NCI-H2196 treated with DMSO at 0.1 percent for 48 hours (cell line): ENCODE results near the gene ICA1L.
A peak's percentile ranks its signal among the peaks of the same experiment; 100 is the strongest.
"Not testable (repeated sequence)": the region's sequence is repeated elsewhere in the genome, so short reads cannot be mapped to it uniquely, and the experiment has no call there.

Experiments used
- DNase-seq: peaks from one replicate; lab custom pipeline; 2025; ENCODE audit not compliant: unreplicated experiment; lab: John Stamatoyannopoulos, UW

Gene ICA1L

DNA sequence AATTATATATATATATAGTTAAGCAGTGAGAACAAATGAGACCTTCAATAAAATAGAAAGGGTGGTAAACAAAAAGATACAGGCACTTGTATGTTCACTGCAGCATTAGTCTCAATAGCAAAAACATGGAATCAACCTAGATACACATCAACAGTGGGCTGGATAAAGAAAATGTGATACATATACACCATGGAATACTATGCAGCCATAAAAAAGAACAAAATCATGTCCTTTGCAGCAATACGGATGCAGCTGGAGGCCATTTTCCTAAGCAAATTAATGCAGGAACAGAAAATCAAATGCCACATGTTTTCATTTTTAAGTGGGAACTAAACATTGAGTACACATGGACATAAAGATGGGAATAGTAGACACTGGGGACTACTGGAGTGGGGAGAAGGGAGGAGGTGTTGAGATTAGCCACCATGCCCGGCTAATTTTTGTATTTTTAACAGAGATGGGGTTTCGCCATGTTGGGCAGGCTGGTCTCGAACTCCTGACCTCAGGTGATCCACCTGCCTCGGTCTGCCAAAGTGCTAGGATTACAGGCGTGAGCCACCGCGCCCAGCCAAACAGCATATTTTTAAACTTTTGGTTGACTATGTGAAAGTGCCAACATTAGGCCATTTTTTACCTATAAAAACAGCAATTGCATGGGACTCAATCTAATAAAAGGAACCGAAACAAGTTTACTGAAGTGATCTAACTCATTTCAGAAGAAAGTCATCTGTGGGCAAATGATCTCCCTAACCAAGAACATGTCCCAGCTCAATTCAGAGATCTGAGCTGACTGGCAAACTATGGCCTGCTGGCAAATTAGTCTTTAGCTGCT, 23.7 kb downstream of the ICA1L start:
- no peak for DNase-seq

DNA sequence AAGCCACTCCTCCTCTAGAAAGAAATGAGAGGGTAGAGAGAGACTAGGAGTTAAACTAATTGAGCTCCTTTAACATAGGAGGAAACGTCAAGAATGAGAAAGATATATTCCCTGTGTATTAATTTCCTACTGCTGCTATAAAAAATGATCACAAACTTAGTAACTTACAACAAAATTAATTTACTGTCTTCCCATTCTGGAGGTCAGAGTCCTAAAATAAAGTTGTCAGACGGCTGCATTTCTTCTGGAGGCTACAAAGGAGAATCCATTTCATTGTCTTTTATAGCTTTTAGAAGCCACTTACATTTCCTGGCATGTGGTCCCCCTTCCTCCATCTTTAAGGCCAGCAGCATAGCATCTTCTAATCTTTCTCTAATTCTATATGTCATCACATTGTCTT, 26.9 kb downstream of the ICA1L start:
- no peak for DNase-seq

DNA sequence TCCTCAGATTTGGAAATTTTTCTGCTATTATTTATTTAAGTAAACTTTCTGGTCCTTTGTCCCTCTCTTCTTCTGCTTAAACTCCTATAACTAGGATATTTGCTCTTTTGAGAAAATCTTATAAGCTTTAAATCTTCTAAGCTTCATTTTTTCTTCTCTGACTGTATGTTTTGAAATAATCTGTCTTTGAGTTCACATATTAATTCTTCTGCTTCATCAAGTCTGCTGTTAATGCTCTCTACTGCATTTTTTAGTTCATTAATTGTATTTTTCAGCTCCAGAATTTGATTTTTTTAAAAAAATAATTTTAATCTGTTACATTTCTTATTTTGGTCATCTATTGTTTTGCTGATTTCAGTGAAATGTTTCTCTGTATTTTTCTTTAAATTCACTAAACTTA, 28.9 kb downstream of the ICA1L start:
- no peak for DNase-seq

DNA sequence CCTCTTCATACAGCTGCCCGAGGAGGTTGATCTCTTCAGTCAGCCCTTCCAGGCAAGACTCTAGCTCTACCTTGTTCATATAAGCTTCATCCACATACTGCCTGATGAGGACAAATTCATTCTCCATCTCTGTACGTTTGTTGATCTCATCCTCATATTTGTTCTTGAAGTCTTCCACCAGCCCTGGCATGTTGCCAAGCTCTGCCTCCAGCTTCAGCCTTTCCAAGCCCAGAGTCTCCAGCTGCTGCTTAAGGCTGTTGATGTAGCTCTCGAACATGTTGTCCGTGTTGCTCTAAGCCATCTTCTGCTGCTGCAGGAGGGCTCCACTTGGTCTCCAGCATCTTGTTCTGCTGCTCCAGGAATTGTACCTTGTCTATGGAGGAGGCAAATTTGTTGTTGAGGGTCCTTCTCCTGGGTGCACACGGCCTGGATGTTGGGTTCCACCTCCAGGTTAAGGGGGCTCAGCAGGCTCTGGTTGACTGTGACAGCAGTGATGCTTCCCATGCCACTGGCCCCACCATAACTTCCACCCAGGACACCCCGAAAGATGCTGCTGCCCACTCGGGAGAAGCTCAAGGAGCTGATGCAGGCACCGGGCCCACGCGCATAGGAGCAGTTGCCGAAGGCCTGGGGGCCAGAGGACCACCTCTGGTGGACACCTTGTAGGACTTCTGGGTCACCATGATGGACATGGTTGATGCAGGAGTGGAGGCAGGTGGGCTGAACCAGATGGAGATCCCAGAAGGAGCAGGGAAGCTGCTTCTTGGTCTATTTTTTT, 30.3 kb downstream of the ICA1L start:
- DNase-seq: no peak

DNA sequence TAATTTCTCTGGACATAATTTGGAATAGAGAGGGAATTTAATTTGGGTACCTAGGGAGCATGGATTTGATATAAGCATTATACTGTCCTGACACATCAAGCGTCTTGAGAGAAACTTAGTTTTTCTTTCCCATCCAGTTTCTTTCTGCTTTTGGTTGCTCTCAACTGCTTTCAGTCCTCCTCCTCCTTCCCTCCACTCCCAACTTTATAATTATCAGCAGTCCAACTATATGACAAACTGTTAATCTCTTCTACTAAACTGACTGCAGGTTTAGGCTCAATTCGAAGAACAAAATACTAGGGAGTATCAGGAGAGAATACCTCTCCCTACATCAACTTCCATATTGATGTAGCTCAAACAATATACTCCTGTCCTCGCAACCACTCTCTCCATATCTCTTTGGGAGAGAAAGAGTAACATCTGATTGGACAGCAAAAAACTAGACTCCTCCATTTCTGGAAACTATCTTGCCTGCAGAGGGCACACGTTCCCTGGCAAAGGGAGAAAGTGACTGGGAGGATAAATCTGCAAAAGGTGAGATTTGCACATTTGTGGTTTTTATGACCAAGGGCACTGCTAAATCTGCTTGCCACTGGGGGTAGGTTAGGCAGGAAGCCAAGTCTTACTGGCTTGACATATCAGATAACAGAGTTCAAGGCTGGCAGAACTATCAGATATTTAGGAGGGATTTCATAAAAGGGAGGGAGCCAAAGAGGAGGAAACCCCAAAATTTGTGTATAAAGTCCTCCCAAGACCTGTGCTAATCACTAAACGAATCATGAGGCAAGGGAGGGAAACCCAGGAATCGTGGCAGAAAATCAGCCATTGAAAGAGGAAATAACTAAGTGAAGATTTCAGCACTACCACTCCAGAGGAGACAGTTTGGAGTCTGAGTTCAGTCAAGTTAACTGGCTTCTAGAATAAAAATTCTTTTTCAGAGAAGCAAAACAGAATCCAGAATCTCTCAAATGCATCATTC, 40.0 kb downstream of the ICA1L start:
- DNase-seq: peak; percentile 44

DNA sequence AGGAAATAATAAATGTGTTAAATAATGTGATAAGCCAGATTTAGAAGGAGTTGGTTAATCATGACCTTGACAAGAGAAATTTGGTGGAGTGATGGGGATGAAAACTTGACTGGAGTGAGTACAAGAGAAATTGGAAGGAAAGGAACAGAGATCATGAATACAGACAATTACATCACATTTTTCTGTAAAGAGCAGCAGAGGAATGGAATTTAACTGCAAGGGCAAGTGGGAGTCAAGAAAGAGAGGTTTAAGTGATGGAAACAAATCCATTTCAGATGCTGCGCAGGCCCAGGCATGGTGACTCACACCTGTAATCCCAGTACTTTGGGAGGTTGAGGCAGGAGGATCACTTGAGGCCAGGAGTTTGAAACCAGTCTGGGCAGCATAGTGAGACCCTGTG, 46.7 kb downstream of the ICA1L start:
- DNase-seq: no peak

DNA sequence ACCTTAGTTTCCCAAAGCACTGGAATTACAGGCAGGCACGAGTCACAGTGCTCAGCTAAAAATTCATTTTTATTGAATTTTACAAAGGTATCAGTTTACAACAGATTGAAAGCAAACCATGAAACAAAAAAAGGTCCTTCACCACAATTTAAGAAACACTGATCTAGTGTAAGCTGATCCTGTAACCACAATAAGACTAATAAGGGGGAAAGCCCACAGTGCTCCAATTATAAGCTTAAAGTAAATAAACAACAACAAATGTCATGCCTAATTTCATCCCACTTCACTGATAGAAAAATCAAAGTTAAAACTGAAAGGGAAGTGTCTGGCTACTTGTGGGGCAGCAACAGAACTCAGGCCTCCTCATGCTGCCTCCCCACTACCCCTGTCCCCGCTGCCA, 49.2 kb downstream of the ICA1L start:
- no peak for DNase-seq

DNA sequence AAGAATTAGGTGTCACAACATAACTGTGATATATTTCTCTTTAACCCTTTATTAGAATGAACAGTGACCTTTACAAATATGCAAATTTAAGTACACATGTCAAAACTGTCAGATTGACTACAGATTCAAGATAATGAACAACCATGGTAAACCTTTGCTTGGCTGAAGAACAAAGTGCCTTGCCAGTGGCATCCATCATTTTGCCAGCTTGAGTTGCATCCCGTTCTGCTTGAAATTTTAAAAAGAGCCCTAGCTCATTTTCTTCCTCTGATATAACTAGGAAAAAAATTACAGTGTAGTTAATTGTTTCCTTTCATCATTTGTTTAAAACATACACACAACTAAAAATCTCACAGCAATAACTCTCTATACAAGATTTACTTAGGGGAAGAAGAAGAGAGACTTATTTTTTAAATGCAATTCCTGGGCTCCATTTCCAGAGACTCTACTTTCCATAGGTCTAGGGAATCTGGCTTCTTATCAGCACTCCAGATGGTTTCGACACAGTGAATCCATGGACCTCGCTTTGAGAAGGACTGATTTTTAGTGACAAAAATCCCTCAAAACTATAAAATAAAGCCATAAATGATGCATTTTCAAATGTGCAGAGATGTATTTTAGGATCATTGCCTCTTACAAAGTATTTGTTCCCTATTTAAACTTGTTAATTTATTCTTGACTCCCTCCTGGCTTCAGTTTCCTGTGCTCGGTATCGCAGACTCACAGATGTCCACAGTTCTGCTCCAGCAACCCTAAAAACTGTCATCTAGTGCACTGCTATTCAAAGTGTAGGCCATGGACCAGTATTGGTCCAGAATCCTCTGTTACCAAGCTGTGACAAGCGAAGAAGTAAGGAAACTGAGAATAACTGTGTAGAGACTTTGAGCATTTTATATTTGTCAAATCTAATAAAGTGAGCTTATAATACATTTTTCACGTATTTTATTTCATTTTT, 50.1 kb downstream of the ICA1L start:
- no peak for DNase-seq

DNA sequence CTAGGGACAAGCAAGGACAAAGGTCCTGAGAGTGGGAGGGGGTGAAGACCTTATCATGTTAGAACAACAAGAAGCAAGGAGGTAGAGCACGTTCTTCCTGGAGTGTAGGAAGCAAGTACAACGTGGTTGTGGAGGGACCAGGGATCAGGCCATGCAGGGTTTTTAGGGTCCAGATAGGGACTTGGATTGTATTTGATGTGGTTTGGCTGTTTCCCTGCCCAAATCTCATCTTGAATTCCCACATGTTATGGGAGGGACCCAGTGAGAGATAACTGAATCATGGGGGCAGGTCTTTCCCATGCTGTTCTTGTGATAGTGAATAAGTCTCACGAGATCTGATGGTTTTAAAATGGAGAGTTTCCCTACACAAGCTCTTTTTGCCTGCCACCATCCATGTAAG, 53.2 kb downstream of the ICA1L start:
- DNase-seq: no peak

DNA sequence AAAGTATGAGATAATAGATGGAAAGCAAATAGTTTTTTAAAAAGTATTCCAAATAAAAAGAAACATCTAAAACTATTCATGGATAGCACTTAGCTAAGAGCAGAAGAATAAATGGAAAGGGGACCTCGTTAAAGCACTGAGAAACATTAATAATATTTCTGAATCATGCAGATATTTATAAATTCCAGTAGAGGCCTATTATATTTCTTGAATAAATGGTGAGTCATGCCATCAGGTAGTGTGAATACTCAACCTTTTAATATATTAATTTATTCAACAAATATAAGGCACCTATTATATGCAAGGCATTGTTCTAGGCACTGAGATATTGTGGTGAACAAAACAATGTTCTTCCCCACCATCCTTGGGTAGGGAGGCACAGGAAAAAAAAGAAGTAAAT, 53.8 kb downstream of the ICA1L start:
- no peak for DNase-seq

DNA sequence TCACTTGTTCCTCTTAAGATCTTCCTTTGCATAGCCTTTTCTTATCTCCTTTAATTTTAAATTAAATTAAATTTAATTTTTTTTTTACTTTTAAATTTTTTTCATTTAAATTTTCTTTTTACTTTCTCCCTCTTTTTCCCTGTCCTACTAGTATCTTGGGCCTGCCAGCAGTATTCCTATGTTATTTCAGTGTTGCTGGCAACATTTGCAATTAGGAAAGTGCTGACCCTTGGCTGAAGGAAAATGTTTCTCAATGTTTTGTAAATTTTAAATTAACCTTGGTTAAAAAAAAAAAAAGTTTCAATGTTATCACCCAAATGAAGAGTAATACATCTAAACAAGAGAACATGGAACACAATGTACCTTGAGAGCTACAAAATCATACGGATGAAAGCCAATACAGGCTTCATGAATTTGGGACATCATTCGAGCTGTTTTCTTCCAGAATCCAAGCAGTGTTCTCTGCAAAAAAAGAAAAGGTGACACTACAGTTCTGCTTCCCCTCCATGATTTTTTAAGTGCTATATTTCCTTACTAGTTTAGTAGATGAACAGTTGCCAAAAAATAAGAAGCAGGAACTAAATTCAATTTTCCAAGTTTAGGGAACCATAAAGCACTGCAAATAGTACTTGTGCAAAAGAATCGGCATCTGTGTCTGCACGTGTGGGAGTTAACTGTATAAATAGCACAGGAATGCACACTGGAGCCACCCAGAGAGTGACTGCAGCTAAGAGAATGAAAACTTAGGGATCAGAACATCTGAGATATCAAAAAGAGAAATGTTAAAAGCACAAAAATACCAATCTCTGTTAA, 55.8 kb downstream of the ICA1L start:
- no peak for DNase-seq

DNA sequence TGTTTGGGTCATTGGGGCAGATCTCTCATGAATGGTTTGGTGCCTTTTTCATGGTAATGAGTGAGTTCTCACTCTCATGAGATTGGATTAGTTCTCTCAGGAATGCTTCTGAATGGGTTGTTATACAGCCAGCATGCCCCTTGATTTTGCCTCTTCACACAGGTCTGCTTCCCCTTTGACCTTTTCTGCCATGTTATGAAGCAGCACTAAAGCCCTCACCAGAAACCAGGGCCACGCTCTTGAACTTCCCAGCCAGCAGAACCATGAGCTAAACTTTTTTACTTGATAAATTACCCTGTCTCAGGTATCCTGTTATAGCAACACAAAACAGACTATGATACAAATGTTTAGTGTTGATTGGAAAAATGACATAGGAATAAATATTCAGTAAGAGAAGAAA, 57.3 kb downstream of the ICA1L start:
- DNase-seq: no peak

DNA sequence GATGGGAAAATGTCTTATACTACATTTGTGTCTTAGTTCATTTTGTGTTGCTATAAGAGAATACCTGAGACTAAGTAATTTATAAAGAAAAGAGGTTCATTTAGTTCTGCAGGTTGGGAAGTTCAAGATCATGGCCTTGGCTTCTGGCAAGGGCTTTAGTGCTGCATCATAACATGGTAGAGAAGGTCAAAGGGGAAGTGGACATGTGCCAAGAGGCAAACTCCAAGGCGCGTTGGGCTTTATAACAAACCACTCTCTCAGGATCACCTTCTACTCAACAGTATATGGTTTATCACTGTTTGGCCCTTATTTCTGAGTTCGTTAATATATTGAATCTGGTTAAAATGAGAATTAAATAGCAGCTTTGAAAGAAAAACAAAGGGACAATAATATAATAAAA, 58.2 kb downstream of the ICA1L start:
- no peak for DNase-seq

DNA sequence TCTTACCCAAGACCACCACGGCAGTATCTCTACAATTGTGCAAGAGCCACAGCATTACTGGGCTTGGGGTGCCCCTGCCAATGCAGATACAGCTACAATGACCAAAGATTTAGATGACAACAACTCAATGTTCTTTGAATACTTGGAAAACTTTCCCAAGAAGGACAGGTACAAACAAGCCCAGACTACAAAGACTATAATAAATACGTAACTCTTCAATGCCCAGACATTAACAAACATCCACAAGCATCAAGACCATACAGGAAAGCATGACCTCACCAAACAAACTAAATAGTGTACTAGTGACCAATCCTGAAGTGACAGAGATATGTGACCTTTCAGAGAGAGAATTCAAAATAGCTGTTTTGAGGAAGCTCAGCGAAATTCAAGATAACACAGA, 62.8 kb downstream of the ICA1L start:
- no peak for DNase-seq

DNA sequence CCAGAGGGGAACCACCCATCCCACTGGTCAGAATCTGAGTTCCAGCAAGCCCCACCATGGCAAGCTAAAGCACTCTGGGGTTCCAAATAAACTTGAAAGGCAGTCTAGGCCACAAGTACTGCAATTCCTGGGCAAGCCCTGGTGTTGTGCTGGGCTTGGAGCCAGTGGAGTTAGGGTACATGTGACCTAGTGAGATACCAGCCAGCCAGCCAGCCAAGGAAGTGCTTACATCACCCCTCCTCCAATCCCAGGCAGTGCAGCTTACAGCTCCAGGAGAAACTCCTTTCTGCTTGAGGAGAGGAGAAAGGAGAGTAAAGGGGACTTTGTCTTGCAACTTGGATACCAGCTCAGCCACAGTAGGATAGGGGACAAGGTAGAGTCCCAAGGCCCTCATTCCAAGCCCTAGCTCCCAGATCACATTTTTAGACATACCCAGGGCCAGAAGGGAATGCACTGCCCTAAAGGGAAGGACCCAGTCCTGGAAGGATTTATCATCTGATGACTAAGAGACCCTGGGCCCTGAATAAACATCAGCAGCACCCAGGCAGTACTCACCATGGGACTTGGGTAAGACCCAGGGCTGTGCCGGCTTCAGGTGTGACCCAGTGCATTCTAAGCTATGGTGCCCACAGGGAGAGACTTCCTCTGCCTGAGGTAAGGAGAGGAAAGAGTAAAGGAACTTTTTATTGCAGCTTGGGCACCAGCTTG, 64.0 kb downstream of the ICA1L start:
- peak; percentile 43 for DNase-seq

DNA sequence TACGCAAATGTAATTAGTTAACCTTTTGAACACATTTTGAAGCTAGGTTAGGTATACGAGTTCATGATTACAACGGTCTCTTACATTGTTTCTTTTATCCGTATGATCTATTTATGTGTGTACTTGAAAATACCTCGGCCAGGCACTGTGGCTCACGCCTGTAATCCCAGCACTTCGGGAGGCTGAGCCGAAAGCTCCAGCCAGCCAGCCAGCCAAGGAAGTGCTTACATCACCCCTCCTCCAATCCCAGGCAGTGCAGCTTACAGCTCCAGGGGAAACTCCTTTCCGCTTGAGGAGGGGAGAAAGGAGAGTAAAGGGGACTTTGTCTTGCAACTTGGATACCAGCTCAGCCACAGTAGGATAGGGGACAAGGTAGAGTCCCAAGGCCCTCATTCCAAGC, 65.7 kb downstream of the ICA1L start:
- DNase-seq: not testable (repeated sequence)

DNA sequence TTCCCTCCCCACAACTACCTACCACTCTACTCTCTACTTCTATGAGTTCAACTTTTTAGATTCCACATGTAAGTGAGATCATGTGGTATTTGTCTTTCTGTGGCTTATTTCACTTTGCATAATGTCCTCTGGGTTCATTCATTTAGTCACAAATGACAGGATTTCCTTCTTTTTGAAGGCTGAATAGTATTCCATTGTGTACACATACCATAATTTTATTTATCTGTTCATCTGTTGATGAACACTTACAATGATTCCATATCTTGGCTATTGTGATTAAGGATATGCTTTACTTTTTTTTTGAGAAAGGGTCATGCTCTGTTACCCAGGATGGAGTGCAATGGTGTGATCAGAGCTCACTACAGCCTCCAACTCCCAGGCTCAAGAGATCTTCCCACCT, 73.6 kb downstream of the ICA1L start:
- DNase-seq: no peak

DNA sequence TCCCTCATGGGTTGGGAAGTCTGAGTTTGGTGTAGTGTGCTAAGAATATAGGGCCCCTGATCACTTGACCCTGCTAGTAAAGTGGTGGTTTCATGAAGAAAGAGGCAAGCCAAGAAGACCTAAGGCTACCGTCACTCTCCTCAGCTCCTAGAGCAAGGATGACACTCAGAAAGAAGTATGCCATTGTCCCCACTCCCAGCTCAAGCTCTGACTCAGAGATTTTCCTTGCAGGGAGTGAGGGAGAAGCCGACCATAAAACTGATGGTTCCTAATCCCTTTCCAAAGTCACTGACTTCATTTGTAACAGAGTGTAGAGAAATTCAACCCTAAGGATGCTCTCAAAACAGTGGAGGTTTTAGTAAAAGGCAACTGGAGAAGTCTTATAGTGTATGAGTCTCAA, 80.9 kb downstream of the ICA1L start:
- no peak for DNase-seq

DNA sequence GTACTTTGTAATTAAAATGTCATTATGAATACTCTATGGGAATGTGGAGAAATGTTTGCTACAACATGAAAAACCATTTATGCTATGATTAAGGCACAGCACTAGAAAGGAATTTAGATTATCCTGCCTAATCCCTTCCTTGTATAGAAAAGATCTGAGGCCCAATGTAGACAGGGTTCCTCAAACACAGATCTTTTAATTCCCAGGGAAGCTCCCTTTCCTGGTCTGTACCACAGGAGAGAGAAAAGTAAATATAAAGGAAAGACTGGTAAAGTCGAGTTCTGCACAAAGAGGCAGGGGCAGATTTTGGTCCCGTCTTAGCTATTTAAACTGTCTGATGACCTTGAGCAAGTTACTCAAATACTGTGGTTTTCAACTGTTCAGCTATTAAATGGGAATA, 84.7 kb downstream of the ICA1L start:
- no peak for DNase-seq
